ENCODE results near the gene DTX3L. TPM values are rescaled to one million over a fixed set of nuclear protein-coding genes. Genes with fewer than 3 reads are reported as not detected.

DTX3L gene
- polyA plus RNA-seq, 2 donors, result 5.9 to 6.4 TPM

DNA sequence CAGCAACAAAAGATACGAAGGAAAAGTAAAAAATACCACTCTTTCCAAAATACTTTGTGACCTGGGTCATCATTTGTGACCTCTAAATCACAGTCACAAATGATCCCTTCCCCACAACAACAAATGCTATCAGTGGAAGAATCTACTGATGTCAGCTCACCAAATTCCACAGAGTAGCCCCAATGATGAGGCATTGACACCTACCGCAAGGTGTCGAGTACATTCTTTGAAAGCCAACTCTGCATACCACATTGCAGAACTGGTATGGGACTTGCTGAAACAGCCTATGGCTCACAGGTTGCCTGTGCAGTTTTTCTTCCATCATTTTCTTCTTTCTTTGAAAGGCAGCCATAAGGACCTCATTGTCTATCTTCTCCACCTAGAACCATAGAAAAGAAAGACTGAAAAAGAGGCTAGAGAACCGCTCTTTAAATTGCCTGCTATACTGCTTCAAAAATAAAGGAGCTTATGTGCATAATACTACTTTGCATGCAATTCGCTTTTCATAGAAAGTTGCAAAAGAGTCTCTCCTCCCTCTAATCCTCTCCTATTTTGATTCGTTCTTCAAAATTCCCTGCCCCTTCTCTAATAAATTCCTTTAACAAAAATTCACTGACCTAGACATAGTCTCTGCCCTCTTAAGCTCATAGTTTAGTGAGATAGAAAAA is 28.0 kb upstream of the DTX3L start:
- no peak overlapping the region for H3K4me3 ChIP-seq (ENCODE audit: low read depth in 1 of 2, low read length in 2 of 2)
- H3K27me3 ChIP-seq (ENCODE audit: control insufficient read depth in 1 of 2, insufficient read depth in 2 of 2, low read length in 2 of 2), result no peaks in the 10 kb centered on the region
- 86 to 91% methylated on average over 6 of the region's 6 CpGs for WGBS, 2 donors
- H3K9me3 ChIP-seq (ENCODE audit: control insufficient read depth in 2 of 2, insufficient read depth in 1 of 2, low read depth in 1 of 2, low read length in 1 of 2), result no peaks in the 10 kb centered on the region
- peaks cover 0 to 2% of the 10 kb centered on the region in 2 donors for H3K4me1 ChIP-seq (ENCODE audit: control insufficient read depth in 2 of 2, insufficient read depth in 2 of 2, low read length in 1 of 2)
- H3K27ac ChIP-seq (ENCODE audit: low read depth in 2 of 2, low read length in 1 of 2), result no peak overlapping the region
- peaks cover 11 to 13% of the 10 kb centered on the region in 2 donors for H3K36me3 ChIP-seq (ENCODE audit: control insufficient read depth in 2 of 2, insufficient read depth in 2 of 2, low read length in 1 of 2)

- 65 to 74% methylated on average over 3 of the region's 3 CpGs for WGBS, 2 donors
Observed at GRCh38 chr3:122536632-122537001, 27.5 kb upstream of the DTX3L start.

DNA sequence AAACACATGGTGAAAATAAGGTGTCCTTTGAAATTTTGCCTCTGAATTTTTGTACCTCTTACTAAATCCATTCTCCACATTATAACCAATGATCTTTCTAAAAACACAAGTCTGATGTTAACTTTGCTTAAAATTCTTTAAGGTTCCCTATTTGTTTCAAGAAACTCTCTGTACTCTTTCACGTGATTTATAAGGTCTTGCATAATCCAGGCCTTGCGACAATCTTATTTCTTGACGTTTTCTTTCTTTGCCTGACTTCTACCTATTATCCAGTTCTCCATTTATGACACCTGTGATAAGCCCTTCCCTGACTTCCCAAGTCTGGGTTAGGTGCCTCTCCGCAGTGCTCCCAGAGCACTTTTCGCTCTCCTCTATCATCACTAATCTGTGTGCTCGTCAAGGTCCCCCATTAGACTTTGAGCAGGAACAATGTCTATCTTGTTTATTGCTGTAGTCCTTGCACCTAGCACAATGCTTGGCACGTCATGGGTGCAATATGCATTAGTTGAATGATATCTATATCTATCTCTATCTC is 25.1 kb upstream of the DTX3L start:
- Histone ChIP-seq H3K4me1 (ENCODE audit: control insufficient read depth in 2 of 2, insufficient read depth in 2 of 2, low read length in 1 of 2) (no peaks in the 10 kb centered on the region), H3K27me3 (ENCODE audit: control insufficient read depth in 1 of 2, insufficient read depth in 2 of 2, low read length in 2 of 2) (no peaks in the 10 kb centered on the region), H3K36me3 (ENCODE audit: control insufficient read depth in 2 of 2, insufficient read depth in 2 of 2, low read length in 1 of 2) (peaks cover 4 to 7% of the 10 kb centered on the region in 2 donors), H3K9me3 (ENCODE audit: control insufficient read depth in 2 of 2, insufficient read depth in 1 of 2, low read depth in 1 of 2, low read length in 1 of 2) (no peaks in the 10 kb centered on the region), H3K27ac (ENCODE audit: low read depth in 2 of 2, low read length in 1 of 2) (no peak overlapping the region), H3K4me3 (ENCODE audit: low read depth in 1 of 2, low read length in 2 of 2) (no peak overlapping the region)
- 88 to 92% methylated on average over 7 of the region's 7 CpGs for WGBS, 2 donors

More at GRCh38 chr3:122536632-122537001, 27.5 kb upstream of the DTX3L start:
- Histone ChIP-seq H3K36me3 (ENCODE audit: control insufficient read depth in 2 of 2, insufficient read depth in 2 of 2, low read length in 1 of 2) (peaks cover 11 to 13% of the 10 kb centered on the region in 2 donors), H3K4me3 (ENCODE audit: low read depth in 1 of 2, low read length in 2 of 2) (no peak overlapping the region), H3K27me3 (ENCODE audit: control insufficient read depth in 1 of 2, insufficient read depth in 2 of 2, low read length in 2 of 2) (no peaks in the 10 kb centered on the region), H3K27ac (ENCODE audit: low read depth in 2 of 2, low read length in 1 of 2) (no peak overlapping the region), H3K9me3 (ENCODE audit: control insufficient read depth in 2 of 2, insufficient read depth in 1 of 2, low read depth in 1 of 2, low read length in 1 of 2) (no peaks in the 10 kb centered on the region), H3K4me1 (ENCODE audit: control insufficient read depth in 2 of 2, insufficient read depth in 2 of 2, low read length in 1 of 2) (peaks cover 0 to 2% of the 10 kb centered on the region in 2 donors)

- no peaks in the 10 kb centered on the region for H3K9me3 ChIP-seq (ENCODE audit: control insufficient read depth in 2 of 2, insufficient read depth in 1 of 2, low read depth in 1 of 2, low read length in 1 of 2)
- WGBS, 2 donors, result 86% methylated on average over 5 of the region's 5 CpGs
- no peak overlapping the region for H3K4me3 ChIP-seq (ENCODE audit: low read depth in 1 of 2, low read length in 2 of 2)
- H3K27ac ChIP-seq (ENCODE audit: low read depth in 2 of 2, low read length in 1 of 2), result no peak overlapping the region
- peaks cover 2 to 11% of the 10 kb centered on the region in 2 donors for H3K36me3 ChIP-seq (ENCODE audit: control insufficient read depth in 2 of 2, insufficient read depth in 2 of 2, low read length in 1 of 2)
- H3K4me1 ChIP-seq (ENCODE audit: control insufficient read depth in 2 of 2, insufficient read depth in 2 of 2, low read length in 1 of 2), result no peaks in the 10 kb centered on the region
- H3K27me3 ChIP-seq (ENCODE audit: control insufficient read depth in 1 of 2, insufficient read depth in 2 of 2, low read length in 2 of 2), result no peaks in the 10 kb centered on the region
Observed at GRCh38 chr3:122546151-122546550, 18.0 kb upstream of the DTX3L start.

GRCh38 chr3:122548076-122548475 is 16.1 kb upstream of the DTX3L start:
- Histone ChIP-seq H3K27ac (ENCODE audit: low read depth in 2 of 2, low read length in 1 of 2) (no peak overlapping the region), H3K9me3 (ENCODE audit: control insufficient read depth in 2 of 2, insufficient read depth in 1 of 2, low read depth in 1 of 2, low read length in 1 of 2) (no peaks in the 10 kb centered on the region), H3K4me1 (ENCODE audit: control insufficient read depth in 2 of 2, insufficient read depth in 2 of 2, low read length in 1 of 2) (no peaks in the 10 kb centered on the region), H3K36me3 (ENCODE audit: control insufficient read depth in 2 of 2, insufficient read depth in 2 of 2, low read length in 1 of 2) (peaks cover 2 to 13% of the 10 kb centered on the region in 2 donors), H3K4me3 (ENCODE audit: low read depth in 1 of 2, low read length in 2 of 2) (no peak overlapping the region), H3K27me3 (ENCODE audit: control insufficient read depth in 1 of 2, insufficient read depth in 2 of 2, low read length in 2 of 2) (no peaks in the 10 kb centered on the region)
- 55 to 69% methylated on average over 3 of the region's 3 CpGs for WGBS, 2 donors

DNA sequence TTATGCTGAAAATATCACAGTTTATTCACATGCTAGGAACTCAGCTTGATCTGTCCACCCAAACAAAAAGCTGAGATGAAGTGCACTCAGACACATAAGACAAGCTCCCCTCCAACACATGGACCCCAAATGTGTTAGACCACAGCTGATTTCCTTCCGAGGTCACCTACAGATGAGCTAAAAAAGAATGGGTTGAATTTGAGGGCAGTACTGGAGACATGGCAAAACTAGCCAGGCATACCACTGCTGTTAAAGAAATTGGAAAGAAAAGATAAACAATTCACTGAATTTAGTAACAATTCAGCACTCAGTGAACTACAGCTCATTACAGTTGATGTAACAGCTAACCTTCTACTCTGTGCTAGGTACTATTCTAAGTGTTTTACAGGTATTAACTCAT is 15.5 kb upstream of the DTX3L start:
- Histone ChIP-seq H3K27ac (ENCODE audit: low read depth in 2 of 2, low read length in 1 of 2) (no peak overlapping the region), H3K4me1 (ENCODE audit: control insufficient read depth in 2 of 2, insufficient read depth in 2 of 2, low read length in 1 of 2) (no peaks in the 10 kb centered on the region), H3K4me3 (ENCODE audit: low read depth in 1 of 2, low read length in 2 of 2) (no peak overlapping the region), H3K27me3 (ENCODE audit: control insufficient read depth in 1 of 2, insufficient read depth in 2 of 2, low read length in 2 of 2) (no peaks in the 10 kb centered on the region), H3K9me3 (ENCODE audit: control insufficient read depth in 2 of 2, insufficient read depth in 1 of 2, low read depth in 1 of 2, low read length in 1 of 2) (no peaks in the 10 kb centered on the region), H3K36me3 (ENCODE audit: control insufficient read depth in 2 of 2, insufficient read depth in 2 of 2, low read length in 1 of 2) (peaks cover 4 to 13% of the 10 kb centered on the region in 2 donors)
- 79 to 82% methylated on average over 1 of the region's 1 CpG for WGBS, 2 donors

DNA sequence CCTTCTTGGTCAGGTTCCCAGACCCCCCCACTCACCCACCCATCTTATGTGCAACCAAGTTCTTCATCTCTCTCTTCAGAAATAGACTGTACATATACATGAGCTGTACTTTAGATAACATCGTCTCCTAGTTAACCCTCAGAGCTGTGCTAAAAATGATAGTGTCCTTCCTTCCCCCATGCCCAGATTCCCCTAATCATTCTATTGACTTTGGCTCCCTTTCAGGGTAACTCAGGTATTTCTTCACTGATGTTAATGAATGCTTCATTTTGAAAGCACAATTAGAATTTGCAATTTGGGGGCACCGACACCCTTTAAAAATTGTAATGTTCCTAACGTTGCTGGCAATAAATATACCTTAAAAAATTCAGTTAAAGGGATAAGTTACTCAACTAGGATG is 11.0 kb upstream of the DTX3L start:
- H3K36me3 ChIP-seq (ENCODE audit: control insufficient read depth in 2 of 2, insufficient read depth in 2 of 2, low read length in 1 of 2), result peaks cover 13 to 16% of the 10 kb centered on the region in 2 donors
- no peaks in the 10 kb centered on the region for H3K9me3 ChIP-seq (ENCODE audit: control insufficient read depth in 2 of 2, insufficient read depth in 1 of 2, low read depth in 1 of 2, low read length in 1 of 2)
- no peak overlapping the region for H3K4me3 ChIP-seq (ENCODE audit: low read depth in 1 of 2, low read length in 2 of 2)
- H3K27ac ChIP-seq (ENCODE audit: low read depth in 2 of 2, low read length in 1 of 2), result no peak overlapping the region
- H3K27me3 ChIP-seq (ENCODE audit: control insufficient read depth in 1 of 2, insufficient read depth in 2 of 2, low read length in 2 of 2), result no peaks in the 10 kb centered on the region
- 75 to 88% methylated on average over 3 of the region's 3 CpGs for WGBS, 2 donors
- no peaks in the 10 kb centered on the region for H3K4me1 ChIP-seq (ENCODE audit: control insufficient read depth in 2 of 2, insufficient read depth in 2 of 2, low read length in 1 of 2)

DNA sequence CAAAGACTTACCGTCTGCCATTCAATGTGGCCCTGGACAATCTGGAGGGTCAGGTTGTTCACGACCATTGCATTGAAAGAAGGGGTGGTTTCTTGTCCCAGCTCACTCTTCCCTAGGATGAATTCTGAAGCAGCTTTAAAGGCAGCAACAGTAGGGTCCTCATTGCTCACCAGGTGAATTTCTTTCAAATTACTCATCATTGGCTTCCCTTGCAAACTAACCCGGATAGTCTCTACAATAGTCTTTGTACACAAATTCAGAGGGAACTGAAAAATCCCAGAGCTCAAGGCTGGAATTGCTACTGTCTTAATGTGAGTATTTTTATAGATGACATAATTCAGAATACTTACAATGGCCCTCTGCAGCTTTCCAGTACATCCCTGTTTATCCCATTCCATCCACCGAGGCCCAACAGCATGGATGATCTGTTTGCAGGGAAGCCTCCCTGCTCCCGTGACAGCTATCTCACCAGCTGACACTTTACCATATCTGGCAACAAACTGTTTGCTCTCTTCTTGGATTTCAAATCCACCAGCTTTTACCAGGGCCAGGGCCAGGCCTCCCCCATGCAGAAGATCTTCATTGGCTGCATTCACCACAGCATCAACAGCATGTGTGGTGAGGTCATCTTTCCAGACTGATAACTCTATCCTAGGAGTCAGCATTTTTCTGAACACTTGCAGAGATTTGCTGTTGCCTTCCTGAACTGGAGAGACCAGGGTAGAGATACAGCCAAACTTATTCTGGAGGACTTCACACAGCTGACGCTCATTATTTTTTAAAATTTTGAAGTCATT is 8.7 kb upstream of the DTX3L start:
- Histone ChIP-seq H3K36me3 (ENCODE audit: control insufficient read depth in 2 of 2, insufficient read depth in 2 of 2, low read length in 1 of 2) (peaks cover 11% of the 10 kb centered on the region in 2 donors), H3K27ac (ENCODE audit: low read depth in 2 of 2, low read length in 1 of 2) (no peak overlapping the region), H3K4me3 (ENCODE audit: low read depth in 1 of 2, low read length in 2 of 2) (no peak overlapping the region), H3K4me1 (ENCODE audit: control insufficient read depth in 2 of 2, insufficient read depth in 2 of 2, low read length in 1 of 2) (no peaks in the 10 kb centered on the region), H3K9me3 (ENCODE audit: control insufficient read depth in 2 of 2, insufficient read depth in 1 of 2, low read depth in 1 of 2, low read length in 1 of 2) (no peaks in the 10 kb centered on the region), H3K27me3 (ENCODE audit: control insufficient read depth in 1 of 2, insufficient read depth in 2 of 2, low read length in 2 of 2) (no peaks in the 10 kb centered on the region)
- WGBS, 2 donors, result 88 to 89% methylated on average over 6 of the region's 6 CpGs

DNA sequence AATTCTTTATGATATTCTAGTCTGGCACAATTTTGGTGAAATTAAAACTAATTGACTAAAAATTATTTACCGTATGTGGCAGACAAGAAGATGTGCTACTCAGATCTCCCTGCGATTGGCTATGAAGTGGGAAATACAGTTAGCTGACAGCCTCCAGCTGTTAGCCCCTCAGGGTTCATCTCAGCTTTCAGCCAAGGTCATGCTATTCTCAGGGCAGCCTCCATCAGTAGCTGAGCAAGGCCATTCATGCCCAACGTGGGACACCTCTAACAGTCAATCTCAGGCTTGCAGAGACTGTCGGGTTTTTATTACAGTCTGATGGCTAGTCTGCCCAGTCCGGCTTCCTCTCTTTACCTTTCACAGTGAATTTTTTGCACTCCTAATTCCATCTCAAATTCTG is 6.8 kb upstream of the DTX3L start:
- Histone ChIP-seq H3K9me3 (ENCODE audit: control insufficient read depth in 2 of 2, insufficient read depth in 1 of 2, low read depth in 1 of 2, low read length in 1 of 2) (no peaks in the 10 kb centered on the region), H3K27me3 (ENCODE audit: control insufficient read depth in 1 of 2, insufficient read depth in 2 of 2, low read length in 2 of 2) (no peaks in the 10 kb centered on the region), H3K27ac (ENCODE audit: low read depth in 2 of 2, low read length in 1 of 2) (no peak overlapping the region), H3K4me1 (ENCODE audit: control insufficient read depth in 2 of 2, insufficient read depth in 2 of 2, low read length in 1 of 2) (no peaks in the 10 kb centered on the region), H3K36me3 (ENCODE audit: control insufficient read depth in 2 of 2, insufficient read depth in 2 of 2, low read length in 1 of 2) (peaks cover 9 to 11% of the 10 kb centered on the region in 2 donors), H3K4me3 (ENCODE audit: low read depth in 1 of 2, low read length in 2 of 2) (no peak overlapping the region)
- 87% methylated on average over 5 of the region's 5 CpGs for WGBS, 2 donors

Measured in esophagus (tissue), 2 donors.